Measurements from ENCODE around the gene CDC42BPA.
A peak's percentile ranks its signal among the peaks of the same experiment; 100 is the strongest.
"Not testable (repeated sequence)": the region's sequence is repeated elsewhere in the genome, so short reads cannot be mapped to it uniquely, and the experiment has no call there.

The CDC42BPA gene, protein sequence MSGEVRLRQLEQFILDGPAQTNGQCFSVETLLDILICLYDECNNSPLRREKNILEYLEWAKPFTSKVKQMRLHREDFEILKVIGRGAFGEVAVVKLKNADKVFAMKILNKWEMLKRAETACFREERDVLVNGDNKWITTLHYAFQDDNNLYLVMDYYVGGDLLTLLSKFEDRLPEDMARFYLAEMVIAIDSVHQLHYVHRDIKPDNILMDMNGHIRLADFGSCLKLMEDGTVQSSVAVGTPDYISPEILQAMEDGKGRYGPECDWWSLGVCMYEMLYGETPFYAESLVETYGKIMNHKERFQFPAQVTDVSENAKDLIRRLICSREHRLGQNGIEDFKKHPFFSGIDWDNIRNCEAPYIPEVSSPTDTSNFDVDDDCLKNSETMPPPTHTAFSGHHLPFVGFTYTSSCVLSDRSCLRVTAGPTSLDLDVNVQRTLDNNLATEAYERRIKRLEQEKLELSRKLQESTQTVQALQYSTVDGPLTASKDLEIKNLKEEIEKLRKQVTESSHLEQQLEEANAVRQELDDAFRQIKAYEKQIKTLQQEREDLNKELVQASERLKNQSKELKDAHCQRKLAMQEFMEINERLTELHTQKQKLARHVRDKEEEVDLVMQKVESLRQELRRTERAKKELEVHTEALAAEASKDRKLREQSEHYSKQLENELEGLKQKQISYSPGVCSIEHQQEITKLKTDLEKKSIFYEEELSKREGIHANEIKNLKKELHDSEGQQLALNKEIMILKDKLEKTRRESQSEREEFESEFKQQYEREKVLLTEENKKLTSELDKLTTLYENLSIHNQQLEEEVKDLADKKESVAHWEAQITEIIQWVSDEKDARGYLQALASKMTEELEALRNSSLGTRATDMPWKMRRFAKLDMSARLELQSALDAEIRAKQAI (N-terminal part only)

DNA sequence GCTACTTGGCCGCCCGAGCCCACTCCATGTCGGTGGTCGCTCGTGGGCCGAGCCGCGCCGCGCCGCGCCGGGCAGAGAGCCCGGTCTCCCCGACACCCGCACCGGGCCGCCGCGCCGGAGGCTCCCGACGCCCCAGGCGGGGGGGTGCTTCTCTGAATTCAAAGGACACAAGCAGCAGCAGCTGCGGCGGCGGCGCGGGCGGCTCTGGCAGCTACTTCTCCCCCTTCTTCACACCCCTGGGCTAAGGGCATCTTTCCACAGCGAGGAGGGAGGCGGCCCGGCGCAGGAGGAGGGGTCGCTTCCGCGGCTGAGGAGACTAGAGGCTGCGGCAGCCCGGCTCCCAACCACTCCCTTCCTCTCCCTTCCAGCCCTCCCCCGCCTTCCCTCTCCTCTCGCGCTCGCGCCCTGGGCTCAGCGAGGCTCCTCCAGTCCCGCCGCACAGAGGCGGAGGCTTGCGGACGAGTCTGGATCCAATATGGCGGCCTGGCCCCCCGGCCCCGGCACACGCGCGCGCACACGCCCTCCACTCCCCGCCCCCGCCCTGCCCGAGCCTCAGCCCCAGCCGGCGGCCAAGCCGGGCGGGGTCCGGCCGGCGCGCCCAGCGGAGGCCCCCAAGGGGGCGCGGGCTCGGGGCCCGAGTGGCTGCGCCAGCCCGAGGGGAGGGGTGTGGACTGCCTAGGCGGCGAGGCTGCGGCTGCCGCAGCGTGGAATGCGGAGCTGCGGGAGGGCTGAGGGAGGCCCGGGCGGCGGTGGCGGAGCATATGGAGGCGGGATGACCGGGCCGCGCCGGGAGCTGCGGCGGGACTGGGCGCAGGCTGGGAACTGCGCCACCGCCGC is at the start of gene CDC42BPA:
TSS of gene CDC42BPA (minus strand) at position 477 of the 837 bp plus-strand sequence. CDS start 1,310 bp downstream, outside the sequence.
- peak; percentile 92 for DNase-seq

DNA sequence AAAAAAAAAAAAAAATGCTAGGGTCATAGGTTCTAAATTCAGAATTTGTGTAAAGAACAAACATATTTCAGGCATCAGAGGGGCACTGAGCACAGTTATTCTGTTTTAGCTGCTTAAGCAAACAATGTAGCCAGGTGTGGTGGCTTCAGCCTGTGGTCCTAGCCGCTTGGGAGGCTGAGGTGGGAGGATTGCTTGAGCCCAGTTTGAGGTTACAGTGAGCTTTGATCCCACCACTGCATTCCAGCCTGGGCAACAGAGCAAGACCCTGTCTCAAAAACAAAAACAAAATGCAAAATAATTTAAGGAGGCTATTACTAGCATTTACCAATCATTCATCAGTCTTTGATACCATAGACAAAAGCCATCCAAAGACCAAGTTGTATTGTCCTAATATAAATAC is 49.7 kb upstream of the CDC42BPA start:
- no peak for DNase-seq

DNA sequence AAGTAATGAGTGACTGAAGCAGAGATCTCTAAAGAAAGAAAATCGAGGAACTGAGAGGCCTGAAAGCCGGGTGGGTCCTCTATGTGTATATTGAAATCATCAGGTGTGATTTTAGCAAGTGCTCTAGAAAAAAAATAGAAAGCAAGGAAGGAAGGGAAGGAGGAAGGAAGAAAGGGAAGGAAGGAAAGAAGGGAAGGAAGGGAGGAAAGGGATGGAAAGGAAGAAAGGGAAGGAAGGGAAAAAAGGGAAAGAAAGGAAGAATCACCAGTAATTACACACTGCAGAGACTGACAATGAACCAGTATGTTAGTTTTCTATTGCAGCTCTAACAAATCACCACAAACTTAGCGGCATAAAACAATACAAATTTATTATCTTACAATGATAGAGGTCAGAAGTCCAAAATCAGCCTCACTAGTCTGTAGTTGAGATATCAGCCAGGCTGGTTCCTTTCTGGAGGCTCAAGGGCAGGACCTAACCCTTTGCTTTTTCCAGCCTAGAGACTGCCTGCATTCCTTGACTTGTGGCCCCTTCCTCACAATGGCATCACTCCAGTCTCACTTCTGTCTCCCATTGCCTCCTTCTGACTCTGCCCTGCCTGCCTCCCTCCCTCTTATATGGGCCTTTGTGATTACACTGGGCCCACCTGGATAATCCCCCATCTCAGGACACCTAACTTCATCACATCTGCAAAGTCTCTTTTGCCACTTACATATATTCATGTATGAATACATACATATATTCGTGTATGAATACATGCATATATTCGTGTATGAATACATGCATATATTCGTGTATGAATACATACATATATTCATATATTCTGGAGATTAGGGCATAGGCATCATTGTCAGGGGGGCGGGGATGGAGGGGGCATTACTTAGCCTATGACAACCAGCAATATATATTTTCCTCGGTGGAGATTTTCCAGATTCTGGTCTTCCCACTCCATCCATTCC is 47.5 kb upstream of the CDC42BPA start:
- DNase-seq = no peak

DNA sequence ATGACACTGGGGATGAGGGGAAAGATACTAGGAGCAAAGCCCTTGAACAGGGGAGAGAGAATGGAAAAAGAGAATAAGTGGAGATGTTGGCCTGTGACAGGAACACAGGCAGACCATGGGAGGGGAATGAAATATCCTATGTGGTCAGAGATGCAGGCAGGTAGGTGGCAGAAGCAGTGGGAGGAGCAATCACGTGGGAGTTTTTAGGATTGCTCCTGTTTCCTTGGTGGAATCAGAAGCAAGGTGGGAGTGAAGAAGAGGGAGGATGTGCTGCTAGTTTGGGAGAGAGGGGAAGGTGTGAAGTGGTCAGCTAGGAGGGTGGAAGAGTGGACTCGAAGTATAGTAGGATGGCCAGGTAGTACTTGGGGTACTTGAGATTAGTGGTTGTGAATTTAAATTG is 46.4 kb upstream of the CDC42BPA start:
- DNase-seq = no peak

DNA sequence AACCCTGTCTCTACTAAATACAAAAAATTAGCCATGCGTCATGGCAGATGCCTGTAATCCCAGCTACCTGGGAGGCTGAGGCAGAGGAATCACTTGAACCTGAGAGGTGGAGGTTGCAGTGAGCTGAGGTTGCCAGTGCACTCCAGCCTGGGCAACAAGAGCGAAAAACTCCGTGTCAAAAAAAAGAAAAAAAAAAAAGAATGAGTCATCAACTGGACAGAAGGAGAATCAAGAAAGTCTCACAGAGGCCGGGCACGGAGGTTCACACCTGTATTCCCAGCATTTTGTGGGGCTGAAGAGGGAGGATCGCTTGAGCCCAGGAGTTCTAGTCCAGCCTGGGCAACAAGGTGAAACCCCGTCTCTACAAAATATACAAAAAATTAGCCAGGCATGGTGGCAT is 45.5 kb upstream of the CDC42BPA start:
- no peak for DNase-seq

DNA sequence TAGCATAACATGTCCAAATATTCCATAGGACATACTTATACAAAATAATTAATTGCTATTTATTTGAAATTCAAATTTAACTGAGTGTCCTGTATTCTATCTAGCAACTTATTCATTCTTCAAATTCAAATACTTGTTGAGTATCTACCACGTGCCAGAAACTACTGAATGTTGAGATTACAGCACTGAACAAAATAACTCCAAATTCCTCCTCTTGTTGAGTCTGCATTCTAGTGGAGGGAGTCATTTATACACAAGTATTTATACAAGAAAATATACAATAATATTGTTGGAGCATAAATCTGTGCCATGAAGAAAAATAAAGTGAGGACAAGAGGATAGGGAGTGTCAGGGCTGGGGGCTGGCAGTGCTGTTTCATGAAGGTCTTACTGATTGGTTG is 43.7 kb upstream of the CDC42BPA start:
- DNase-seq = no peak

DNA sequence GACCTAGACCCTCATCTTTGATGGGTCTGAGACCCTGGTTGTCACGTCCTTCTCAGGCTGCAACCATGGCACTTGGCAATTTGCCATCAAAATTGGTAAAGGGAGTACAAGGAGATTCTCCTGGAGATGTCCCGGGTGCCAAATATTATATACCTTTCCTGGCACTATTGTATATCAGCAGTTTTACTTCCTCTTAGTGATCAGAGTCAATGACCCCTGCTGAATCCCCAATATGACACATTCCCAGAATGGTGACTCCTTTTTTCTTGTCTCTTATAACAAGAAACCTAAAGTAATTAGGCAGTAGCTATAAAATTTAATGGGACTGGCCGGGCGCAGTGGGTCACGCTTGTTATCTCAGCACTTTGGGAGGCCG is 39.6 kb upstream of the CDC42BPA start:
- no peak for DNase-seq

DNA sequence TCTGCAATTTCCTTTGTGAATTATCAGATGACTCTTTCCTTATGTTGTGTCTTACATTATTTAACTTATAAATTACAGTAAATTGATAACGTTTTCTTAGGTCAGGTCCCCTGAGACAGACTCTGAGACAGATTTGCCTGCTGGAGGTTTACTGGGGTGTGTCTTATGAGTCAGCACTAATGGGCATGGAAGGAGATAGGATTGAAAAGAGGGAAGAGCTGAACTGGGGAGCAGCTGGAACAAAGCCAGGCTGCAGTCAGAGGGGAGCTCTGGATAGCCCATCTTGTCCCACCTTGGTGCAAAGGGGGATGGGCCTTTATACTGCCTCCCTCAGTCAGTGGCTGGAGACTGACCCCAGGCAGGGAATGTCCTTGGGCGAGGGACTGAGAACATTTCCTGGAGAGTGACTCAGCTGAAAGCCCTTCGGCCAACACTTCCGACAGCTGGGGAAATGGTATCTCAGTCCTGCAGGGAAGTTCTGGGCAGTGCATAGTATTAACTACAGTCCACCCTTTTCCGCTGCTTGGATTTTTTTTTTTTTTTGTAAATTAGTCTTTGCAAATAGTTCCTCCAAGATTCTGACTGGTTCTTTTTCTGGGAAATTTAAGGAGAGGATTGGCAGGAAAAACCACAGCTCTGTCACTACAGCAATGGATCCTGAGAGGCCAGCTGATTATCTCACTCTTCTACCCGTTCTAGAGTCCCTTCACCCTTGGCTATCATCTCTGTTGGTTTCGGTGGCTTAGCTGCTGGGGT is 39.1 kb upstream of the CDC42BPA start:
- peak; percentile 76 for DNase-seq

DNA sequence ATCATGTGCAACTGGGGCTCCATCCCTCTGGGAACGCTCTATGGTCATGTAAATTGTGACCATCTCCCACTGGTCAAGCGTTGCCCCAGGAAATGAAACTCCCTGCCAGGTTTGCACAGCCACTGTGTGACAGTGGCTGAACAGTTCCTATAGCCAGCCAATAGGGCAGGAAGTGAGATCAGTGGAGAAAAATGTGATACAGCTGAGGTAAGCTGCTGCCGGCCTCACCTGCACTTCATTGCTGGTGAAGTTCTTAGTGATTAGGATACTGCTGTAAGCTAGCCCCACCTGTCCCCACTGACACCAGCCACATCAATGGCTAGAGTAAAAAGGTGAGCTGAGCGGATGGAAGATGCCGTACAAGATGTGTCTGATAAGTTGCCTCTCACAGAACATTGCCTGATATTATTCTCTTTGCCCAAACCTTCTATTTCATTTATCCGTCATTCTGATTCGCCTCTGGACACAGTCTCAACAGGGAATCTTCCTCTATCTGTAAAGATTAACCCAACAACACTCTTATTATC is 38.4 kb upstream of the CDC42BPA start:
- no peak for DNase-seq

DNA sequence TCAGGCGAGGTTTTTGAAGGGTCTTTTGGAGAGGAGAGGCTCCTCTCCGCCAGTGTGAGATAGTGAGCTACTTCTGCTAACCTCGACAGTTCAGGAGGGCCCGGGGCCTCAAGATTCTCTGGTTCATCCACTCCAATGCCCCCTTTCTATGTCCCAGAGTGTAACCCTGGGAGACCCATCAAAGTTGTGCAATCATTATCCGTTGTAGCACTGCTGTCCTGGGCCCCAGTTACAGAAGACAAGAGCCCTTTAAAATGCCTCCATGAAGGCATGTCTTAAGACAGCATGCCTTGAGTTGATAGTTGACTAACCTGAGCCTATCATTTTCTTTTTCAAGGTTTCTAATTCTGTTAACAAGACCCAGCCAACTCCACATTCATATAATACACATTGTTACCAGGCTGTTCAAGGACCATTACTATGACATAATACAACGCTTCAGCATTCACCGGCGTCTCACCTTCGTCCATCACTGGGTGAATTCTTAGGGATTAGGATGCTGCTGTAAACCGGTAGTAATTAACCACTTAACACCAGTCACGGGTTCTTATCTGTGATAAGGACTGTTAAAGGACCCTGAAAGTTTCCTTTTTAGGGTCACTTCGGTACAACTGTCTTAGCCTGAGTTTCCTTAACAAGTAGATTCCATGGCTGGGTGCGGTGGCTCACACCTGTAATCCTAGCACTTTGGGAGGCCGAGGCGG is 37.4 kb upstream of the CDC42BPA start:
- DNase-seq = no peak

DNA sequence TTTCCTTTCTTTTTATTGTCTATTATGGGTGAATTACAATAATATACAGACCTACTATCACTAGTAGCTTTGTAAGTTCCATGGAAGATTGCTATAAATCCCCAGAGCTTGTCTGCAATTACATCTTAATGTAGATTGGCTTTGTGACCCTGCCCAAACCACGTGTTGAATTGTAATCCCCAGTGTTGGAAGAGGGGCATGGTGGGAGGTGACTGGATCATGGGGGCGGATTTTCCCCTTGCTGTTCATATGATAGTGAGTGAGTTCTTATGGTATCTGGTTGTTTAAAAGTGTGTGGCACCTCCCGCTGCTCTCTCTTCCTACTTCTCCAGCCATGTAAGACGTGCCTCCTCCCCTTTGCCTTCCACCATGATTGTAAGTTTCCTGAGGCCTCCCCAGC is 34.9 kb upstream of the CDC42BPA start:
- no peak for DNase-seq

DNA sequence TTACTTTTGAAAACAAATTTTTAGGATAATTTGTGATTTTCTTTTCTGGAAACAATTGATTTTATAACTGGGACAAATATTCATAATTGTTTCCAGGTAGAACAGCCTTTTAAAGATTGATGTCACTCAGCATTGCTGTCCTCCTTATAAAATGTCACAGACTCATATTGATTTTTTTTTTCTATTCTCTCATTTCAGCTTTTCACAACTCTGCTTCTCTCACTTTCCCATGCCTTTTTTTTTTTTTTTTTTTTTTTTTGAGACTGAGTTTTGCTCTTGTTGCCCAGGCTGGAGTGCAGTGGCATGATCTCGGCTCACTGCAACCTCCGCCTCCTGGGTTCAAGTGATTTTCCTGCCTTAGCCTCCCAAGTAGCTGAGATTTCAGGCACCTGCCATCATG is 33.9 kb upstream of the CDC42BPA start:
- DNase-seq = not testable (repeated sequence)

DNA sequence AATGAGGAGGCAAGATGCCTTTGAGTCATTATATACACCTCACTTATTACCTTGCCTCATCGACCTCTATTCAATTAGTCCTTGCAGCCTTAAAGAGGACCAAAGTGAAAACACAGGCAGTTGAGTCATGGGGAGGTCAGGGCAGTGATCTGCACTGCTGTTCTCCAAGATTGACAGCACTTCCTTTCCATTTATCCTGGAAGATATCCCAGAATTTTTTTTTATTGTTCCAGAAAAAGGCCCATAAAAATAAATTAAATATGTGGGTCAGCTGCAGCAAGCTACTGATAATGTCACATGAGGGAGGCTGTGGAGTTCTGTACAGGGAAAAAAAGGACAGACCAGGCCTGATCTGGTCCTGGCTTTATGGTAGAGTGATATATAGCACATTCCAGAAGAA is 33.2 kb upstream of the CDC42BPA start:
- DNase-seq = peak; percentile 45

DNA sequence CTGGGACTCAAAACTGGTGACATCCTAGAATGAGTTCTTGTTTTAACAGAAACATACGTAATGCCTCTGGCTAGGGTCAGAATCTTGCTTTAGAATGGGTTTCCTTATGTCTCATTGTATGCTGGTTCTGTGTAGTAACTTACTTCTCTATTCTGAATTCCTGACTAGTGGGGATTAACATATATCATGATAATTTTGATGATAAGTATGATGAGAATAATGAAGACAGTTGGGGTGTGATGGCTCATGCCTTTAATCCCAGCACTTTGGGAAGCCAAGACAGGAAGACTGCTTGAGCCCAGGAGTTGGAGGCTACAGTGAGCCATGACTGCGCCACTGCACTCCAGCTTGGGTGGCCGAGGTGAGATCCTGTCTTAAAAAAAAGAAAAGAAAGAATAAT is 31.7 kb upstream of the CDC42BPA start:
- DNase-seq = no peak

DNA sequence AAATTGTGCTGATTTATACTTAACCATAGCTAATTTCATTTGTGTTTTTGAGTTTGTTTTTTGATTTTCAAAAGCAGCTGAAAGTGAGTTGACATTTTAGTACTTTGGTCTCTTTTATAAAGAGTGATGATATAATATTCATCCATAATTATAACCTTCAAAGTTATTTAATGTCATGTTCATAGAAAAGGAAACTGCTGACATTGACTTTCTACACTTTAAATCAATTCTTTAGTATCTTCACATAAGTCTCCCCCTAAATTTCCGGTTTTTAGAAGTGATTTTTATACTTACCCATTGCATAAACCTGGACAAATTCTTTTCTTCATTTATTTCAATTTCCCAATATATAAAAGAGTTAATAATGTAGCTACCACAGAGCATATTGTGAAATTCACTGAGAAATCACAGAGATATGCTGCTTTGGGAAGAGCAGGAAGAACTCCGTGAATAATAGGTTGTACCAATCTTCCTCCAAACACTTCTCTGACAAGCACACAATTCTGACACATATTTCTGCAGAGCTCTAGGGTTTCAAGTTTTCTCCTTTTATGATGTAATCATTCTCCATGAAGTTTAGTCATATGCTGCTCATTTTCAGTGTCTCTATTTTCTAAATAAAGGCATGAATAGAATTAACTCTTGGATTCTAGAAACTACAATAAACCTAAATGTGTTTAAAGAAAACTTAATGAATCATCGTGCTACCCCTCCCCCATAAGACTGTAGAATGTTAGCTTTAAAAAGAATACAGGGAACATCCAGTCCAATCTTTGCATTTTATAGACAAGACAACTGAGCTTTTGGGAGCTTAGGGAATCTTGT is 25.6 kb upstream of the CDC42BPA start:
- DNase-seq = peak; percentile 94

DNA sequence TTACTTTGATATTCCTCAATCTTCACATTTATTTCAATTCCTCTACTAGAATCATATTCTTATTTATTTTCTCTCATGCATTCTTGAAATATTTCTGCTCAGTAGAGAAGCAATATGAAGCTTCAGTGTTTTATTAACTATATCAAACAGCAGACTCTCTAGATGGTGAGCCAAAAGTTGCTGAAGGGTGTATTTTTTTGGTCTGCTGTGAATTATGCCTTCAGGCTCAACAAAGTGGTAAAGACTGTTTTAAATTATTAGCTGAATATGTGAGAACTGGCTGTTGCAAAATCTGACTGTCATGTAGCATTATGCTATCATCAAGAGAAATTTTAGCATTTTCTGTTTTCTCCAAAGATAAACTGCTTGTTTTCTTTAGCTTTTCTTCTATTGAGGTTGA is 24.9 kb upstream of the CDC42BPA start:
- DNase-seq = peak; percentile 52

DNA sequence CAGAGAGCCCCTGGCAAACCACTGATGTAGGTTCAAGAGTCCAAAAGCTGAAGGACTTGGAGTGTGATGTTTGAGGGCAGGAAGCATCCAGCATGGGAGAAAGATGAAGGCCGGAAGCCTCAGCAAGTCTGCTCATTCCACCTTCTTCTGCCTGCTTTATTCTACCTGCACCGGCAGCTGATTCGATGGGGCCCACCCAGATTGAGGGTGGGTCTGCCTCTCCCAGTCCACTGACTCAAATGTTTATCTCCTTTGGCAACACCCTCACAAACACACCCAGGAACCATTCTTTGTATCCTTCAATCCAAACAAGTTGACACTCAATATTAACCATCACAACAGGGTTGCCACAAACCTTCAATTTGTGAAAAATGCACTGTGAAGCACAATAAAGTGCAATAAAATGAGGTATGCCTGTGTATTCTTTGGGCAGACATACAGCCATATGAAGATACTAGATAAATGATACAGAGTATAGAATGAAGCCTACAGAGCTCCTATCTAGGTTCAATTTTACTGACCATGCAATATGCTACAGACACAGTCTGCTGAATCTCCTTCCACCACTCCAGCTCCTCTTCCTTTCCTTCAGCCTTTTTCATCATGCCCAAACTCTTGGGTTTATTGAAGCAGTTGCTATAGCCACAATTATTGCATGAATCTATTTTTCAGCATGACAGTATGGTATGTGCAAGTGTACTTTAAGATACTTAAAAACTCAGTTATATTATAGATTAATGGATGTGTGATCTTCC is 24.0 kb upstream of the CDC42BPA start:
- no peak for DNase-seq

DNA sequence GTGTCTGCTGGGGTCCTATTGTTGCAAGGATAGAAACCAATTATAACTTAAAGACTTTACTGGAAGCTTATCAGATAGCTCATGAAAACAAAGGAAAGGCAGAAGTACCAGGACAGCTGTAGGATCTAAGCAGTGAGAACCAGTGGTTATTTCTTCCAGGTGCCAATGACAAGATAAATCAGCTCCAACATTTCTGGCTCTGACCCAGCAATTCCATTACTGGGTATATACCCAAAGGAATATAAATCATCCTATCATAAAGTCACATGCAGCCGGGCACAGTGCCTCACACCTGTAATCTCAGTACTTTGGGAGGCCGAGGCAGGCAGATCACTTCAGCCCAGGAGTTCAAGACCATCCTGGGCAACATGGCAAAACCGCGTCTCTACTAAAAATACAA is 17.8 kb upstream of the CDC42BPA start:
- not testable (repeated sequence) for DNase-seq
